RWPE2 (cell line): ENCODE data around the gene RHOC.
"Not testable (repeated sequence)": the region's sequence is repeated elsewhere in the genome, so short reads cannot be mapped to it uniquely, and the experiment has no call there.

Experiments used
- ATAC-seq: fragments of 200-7000 bp; cut with Tn5 transposase; 3 replicates; pipeline ENCODE4 v1.9.1; 2021; ENCODE audit warnings: low read depth
- DNase-seq: peaks from one replicate; pipeline ENCODE4 v3.0.0-alpha.2; 2020; ENCODE audit warnings: low spot score
- H3K27ac ChIP-seq: fragments of 450-650 bp; 2 replicates; pipeline ENCODE4 v1.5.1; 2017; ENCODE audit warnings: mild to moderate bottlenecking; ENCODE audit not compliant: poor library complexity, severe bottlenecking
- H3K27me3 ChIP-seq: fragments of 250-450 bp; sonication (Bioruptor Pico); 2 replicates; pipeline ENCODE4 v1.5.1; 2021; ENCODE audit warnings: mild to moderate bottlenecking, moderate library complexity; ENCODE audit not compliant: insufficient read depth, poor library complexity, severe bottlenecking
- H3K36me3 ChIP-seq: fragments of 250-450 bp; sonication (Bioruptor Pico); 2 replicates; pipeline ENCODE4 v1.5.1; 2020; ENCODE audit warnings: low read depth, mild to moderate bottlenecking, moderate library complexity
- H3K4me1 ChIP-seq: fragments of 250-450 bp; sonication (Bioruptor Pico); 2 replicates; pipeline ENCODE4 v1.5.1; 2021; ENCODE audit warnings: mild to moderate bottlenecking, moderate library complexity; ENCODE audit not compliant: insufficient read depth, poor library complexity, severe bottlenecking
- H3K4me3 ChIP-seq: fragments of 250-450 bp; sonication (Bioruptor Pico); 2 replicates; pipeline ENCODE4 v1.5.1; 2021; ENCODE audit warnings: mild to moderate bottlenecking, moderate library complexity; ENCODE audit not compliant: severe bottlenecking
- H3K9me3 ChIP-seq: fragments of 250-450 bp; sonication (Bioruptor Pico); 2 replicates; pipeline ENCODE4 v1.5.1; 2021; ENCODE audit warnings: mild to moderate bottlenecking, moderate library complexity; ENCODE audit not compliant: severe bottlenecking
- CTCF ChIP-seq: fragments of 450-650 bp; IDR thresholded peaks from one replicate; pipeline ENCODE4 v1.5.1; 2017; ENCODE audit warnings: mild to moderate bottlenecking, moderate library complexity; ENCODE audit not compliant: poor library complexity, severe bottlenecking

The RHOC gene

DNA sequence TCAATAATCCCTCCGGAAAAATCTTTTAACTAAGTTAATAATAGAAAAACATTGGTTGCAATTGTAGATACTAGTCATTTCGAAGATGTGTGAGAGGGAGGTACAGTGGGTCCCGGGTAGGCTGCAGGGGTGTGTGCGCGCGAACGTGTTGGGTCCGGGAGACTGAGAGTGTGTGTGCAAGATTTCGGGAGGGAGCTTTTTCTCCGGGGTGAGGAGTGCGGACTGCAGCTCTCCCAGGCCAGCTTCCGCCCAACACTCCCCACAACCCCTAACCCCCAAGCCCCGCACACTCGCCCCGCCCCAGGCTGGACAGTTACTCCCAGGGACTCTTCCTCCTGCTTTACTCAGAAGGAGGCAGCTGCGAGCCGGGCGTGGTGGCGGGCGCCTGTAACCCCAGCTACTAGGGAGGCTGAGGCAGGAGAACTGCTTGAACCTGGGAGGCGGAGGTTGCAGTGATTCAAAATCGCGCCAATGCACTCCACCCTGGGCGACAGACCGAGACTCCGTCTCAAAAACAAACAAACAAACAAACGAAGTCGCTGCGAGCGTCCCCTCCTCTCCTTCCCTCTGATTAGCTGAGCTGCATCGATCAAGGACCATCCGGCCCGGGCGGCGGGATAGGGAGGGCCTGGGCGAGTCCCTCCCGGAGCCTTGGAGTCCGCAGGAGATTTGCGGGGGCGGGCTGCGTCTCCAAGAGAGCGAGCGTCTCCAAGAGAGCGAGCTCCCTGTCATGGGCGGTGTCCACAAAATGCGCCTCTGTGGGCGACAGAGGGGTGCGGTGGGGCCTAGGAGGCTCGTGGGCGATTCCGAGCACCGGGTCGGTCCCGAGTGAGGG, 36.5 kb upstream of the RHOC start:
- DNase-seq (peak; percentile 68), ATAC-seq (peak; percentile 41; the same call in 1 of the 3 replicates)
- no peaks in the 10 kb centered on the region for H3K36me3 ChIP-seq
- no peak overlapping the region for H3K27ac ChIP-seq
- H3K4me1 ChIP-seq = peaks cover 3% of the 10 kb centered on the region
- no peaks in the 10 kb centered on the region for H3K9me3 ChIP-seq
- H3K4me3 ChIP-seq = peak overlapping the region; percentile 6
- H3K27me3 ChIP-seq = peaks cover 14% of the 10 kb centered on the region
- no peak for TF ChIP-seq CTCF

- ATAC-seq = no peak
- Histone ChIP-seq H3K36me3 (no peaks in the 10 kb centered on the region), H3K4me3 (no peak overlapping the region), H3K27ac (no peak overlapping the region), H3K9me3 (no peaks in the 10 kb centered on the region), H3K4me1 (peaks cover 5% of the 10 kb centered on the region), H3K27me3 (no peaks in the 10 kb centered on the region)
- no peak for TF ChIP-seq CTCF
- DNase-seq = no peak
Measured at GRCh38 chr1:112737573-112737972, 30.6 kb upstream of the RHOC start.

DNA sequence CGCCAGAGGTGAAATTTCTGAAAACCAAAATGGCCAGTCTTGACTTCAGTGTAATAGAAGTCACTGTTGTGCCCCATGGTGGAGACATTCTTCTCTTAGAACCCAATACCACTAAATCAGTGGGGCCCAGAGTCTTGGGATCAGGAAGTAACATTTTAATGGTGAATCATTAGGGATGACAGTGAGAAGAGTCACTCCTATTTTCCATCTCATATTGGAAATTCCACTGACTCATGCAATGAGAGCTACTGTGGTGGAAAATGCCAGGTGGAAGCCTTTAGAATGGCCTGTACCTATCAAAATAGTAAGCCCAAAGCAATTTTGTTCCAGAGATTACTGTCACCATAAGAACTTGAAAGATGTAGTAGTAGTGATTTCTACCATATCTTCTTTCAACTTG, 28.8 kb upstream of the RHOC start:
- Histone ChIP-seq H3K4me1 (peaks cover 5% of the 10 kb centered on the region), H3K27me3 (no peaks in the 10 kb centered on the region), H3K4me3 (no peak overlapping the region), H3K36me3 (no peaks in the 10 kb centered on the region), H3K27ac (peak overlapping the region; percentile 57), H3K9me3 (no peaks in the 10 kb centered on the region)
- DNase-seq (no peak), ATAC-seq (peak; percentile 98)
- TF ChIP-seq CTCF = peak; percentile 8

DNA sequence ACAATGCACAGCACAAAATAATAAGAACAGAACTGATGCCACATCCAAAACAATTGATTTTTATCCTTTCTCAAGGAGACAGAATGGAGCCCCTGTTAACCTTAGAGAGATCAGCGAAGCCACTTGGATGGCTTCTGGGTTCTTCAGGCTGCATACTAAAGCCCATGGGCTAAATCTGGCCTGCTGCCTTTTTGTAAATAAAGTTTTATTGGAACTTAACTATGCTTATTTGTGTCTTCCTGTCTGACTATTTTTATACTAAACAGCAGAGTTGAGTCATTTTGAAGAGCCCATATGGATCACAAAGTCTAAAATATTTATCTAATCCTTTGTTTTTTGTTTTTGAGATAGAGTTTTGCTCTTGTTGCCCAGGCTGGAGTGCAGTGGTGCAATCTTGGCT, 24.5 kb upstream of the RHOC start:
- no peaks in the 10 kb centered on the region for H3K36me3 ChIP-seq
- TF ChIP-seq CTCF = no peak
- H3K27me3 ChIP-seq = no peaks in the 10 kb centered on the region
- no peak overlapping the region for H3K4me3 ChIP-seq
- no peak overlapping the region for H3K27ac ChIP-seq
- no peaks in the 10 kb centered on the region for H3K9me3 ChIP-seq
- H3K4me1 ChIP-seq = peaks cover 5% of the 10 kb centered on the region
- DNase-seq (no peak), ATAC-seq (no peak)

DNA sequence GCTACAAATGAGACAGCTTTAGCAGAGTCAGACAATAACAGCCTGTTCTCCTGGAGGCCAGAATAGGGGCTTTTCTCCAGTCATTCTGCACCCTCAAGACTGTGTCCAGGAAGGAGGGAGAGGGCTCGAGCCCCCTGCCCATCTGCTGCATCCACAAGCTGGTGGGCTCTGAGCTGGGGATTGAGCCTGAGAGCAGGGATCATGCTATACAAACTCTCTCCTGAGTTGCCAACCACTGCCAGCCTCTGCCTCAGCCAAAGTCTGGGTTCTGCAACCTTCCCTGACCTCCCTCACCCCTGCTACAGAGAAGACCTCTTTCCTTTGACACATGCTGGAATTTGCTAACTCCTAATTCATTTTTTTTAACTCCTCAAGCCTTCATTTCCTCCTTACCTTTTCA, 23.0 kb upstream of the RHOC start:
- ATAC-seq = no peak
- no peak for TF ChIP-seq CTCF
- H3K9me3 ChIP-seq = no peaks in the 10 kb centered on the region

DNA sequence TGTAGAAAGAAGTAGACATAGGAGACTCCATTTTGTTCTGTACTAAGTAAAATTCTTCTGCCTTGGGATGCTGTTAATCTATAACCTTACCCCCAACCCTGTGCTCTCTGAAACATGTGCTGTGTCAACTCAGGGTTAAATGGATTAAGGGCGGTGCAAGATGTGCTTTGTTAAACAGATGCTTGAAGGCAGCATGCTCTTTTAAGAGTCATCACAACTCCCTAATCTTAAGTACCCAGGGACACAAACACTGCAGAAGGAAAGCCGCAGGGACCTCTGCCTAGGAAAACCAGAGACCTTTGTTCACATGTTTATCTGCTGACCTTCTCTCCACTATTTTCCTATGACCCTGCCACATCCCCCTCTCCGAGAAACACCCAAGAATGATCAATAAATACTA, 22.1 kb upstream of the RHOC start:
- DNase-seq, H3K4me1 ChIP-seq, H3K27me3 ChIP-seq, H3K36me3 ChIP-seq, H3K9me3 ChIP-seq, H3K27ac ChIP-seq, ATAC-seq, H3K4me3 ChIP-seq: not testable (repeated sequence)

More for the DNA sequence above, 23.0 kb upstream of the RHOC start:
- Histone ChIP-seq H3K4me1 (no peaks in the 10 kb centered on the region), H3K4me3 (no peak overlapping the region), H3K27ac (no peak overlapping the region), H3K36me3 (no peaks in the 10 kb centered on the region), H3K27me3 (no peaks in the 10 kb centered on the region)
- DNase-seq = no peak

- H3K4me1 ChIP-seq, ATAC-seq, H3K27ac ChIP-seq, H3K36me3 ChIP-seq, H3K27me3 ChIP-seq, H3K9me3 ChIP-seq, H3K4me3 ChIP-seq, DNase-seq: not testable (repeated sequence)
Measured at GRCh38 chr1:112728306-112728971, 21.5 kb upstream of the RHOC start.
